HFF-Myc (cell line): ENCODE results near the gene IGSF9B.

Experiments used
- DNase-seq: peaks from one replicate; pipeline ENCODE4 v3.0.0-alpha.2; 2011; ENCODE audit warnings: low read depth; ENCODE audit errors: extremely low read depth
- H3K4me3 ChIP-seq: replicated peaks from 2 replicates; pipeline ENCODE4 v1.5.1; 2011; ENCODE audit warnings: low read depth, mild to moderate bottlenecking, control low read depth, low read length
- CTCF ChIP-seq: IDR thresholded peaks from 2 replicates; pipeline ENCODE4 v1.5.1; 2012; ENCODE audit warnings: mild to moderate bottlenecking, low read depth, low read length, control low read depth; ENCODE audit errors: missing control alignments

IGSF9B gene

DNA sequence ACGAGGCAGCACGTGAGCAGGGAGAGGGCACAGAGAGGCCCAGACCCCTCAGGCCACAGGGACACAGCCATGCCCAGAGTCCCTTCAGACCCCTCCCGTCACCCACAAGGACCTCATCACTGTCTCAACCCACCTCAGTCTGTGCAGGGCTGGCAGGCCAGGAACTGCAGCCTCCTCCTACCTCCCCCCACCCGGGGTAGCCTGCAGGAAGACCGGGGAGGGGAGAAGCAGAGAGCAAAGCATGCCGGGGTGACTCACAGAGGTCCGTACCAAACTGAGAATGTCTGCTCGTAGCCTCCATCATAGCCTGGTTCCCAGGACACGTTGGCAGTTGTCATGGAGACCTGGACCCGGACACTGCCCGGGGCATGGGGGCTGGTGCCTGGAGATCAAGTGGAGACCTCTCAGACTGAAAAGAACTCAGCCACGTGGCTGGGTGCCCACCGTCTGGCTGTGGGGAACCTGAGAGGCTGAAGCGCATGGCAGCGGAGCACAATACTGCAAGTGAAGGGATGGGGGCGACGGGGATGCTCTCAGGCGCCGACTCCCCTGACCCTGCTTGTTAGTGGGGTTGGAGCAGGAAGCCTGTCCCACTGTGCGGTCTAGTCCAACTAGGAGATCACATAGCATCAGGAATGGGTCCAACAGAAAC lies 27.2 kb downstream of the IGSF9B start:
- DNase-seq, result no peak
- H3K4me3 ChIP-seq, result no peak overlapping the region
- TF ChIP-seq CTCF, result no peak

DNA sequence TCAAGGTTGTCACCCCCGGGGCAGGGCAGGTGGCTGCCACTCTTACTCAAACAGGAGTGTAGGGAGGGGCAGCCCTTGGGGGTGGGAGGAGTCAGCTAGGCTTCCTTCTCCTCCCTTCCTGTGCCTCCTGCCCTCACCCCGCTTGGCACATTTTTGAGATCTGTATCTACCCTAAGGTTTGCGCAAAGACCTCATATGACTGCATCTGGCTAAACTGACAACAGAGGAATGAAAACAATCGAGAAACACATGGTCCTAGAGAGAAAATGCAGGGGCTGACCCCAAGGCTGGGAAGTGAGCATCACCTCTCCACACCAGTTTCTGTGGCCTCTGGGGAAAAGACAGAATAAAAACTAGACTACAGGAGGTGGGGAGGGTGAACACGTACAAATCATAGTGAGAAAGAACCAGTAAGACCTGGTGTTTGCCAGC lies 28.1 kb downstream of the IGSF9B start:
- TF ChIP-seq CTCF, result no peak
- no peak for DNase-seq

GRCh38 chr11:133927690-133928627 lies 28.8 kb downstream of the IGSF9B start:
- H3K4me3 ChIP-seq, result no peak overlapping the region
- no peak for DNase-seq
- peak; percentile 78 for TF ChIP-seq CTCF

More for the DNA sequence above, 28.1 kb downstream of the IGSF9B start:
- no peak overlapping the region for H3K4me3 ChIP-seq

DNA sequence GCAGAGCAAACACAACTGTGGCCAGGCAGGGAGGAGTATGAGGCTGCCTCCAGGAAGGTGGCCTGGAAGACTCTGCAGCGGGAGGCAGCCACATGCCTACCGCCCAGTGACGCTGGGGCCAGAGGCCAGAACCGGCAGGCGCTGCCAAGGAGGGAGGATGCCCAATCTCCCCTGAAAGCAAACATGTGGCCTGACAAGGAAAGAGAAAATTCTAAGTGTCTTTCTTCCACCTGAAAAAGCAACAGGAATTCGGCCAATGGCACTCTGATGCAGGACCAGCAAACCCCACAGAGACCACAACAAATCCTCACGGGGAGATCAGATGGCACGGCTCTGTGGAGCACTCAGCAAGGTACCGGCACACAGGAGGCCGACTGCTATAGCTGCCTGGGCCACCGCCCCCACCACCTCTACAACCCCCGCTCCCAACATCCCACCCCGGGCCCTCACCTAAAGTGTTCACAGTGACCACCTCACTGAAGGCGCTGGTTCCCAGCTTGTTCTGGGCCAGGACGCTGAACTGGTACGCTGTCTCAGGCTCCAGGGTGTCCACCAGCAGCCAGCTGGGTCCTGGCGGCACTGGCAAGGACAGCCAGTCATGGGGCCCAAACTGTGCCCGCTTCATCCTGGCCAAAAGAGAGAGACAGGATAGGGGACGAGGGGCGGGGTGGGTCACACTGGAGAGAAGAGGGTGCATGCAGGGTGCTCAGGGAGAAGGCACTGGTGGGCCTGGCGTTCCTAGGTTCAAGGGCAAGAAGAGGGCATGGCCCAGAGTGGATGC lies 30.1 kb downstream of the IGSF9B start:
- no peak overlapping the region for H3K4me3 ChIP-seq
- no peak for TF ChIP-seq CTCF
- DNase-seq, result no peak

- TF ChIP-seq CTCF, result no peak
- DNase-seq, result no peak
- no peak overlapping the region for H3K4me3 ChIP-seq
Measured at GRCh38 chr11:133925756-133926155, 31.0 kb downstream of the IGSF9B start.

GRCh38 chr11:133924661-133925060 lies 32.1 kb downstream of the IGSF9B start:
- DNase-seq, result no peak
- no peak for TF ChIP-seq CTCF
- H3K4me3 ChIP-seq, result no peak overlapping the region
